Progenitor cell of endocrine pancreas (in vitro differentiated cells): Measurements from ENCODE around the gene SLC35G3. TPM values are rescaled to one million over a fixed set of nuclear protein-coding genes. Genes with fewer than 3 reads are reported as not detected.
"Not testable (repeated sequence)": the region's sequence is repeated elsewhere in the genome, so short reads cannot be mapped to it uniquely, and the experiment has no call there.

Experiments used
- DNase-seq: peaks from one replicate; pipeline ENCODE4 v3.0.0; 2021; ENCODE audit warnings: low spot score; ENCODE audit not compliant: unreplicated experiment
- H3K27ac Mint-ChIP-seq: 2 replicates; pipeline ENCODE4 v1.8.0; 2021; ENCODE audit warnings: mild to moderate bottlenecking, moderate library complexity, mixed read lengths
- H3K27me3 Mint-ChIP-seq: 2 replicates; pipeline ENCODE4 v1.8.0; 2021; ENCODE audit warnings: mixed read lengths
- H3K36me3 Mint-ChIP-seq: 2 replicates; pipeline ENCODE4 v1.8.0; 2022; ENCODE audit warnings: mixed read lengths; ENCODE audit not compliant: insufficient read depth
- H3K4me1 Mint-ChIP-seq: 2 replicates; pipeline ENCODE4 v1.8.0; 2021; ENCODE audit warnings: low read depth, mixed read lengths
- H3K4me3 Mint-ChIP-seq: 2 replicates; pipeline ENCODE4 v1.8.0; 2021; ENCODE audit warnings: low read depth, mild to moderate bottlenecking, moderate library complexity, mixed read lengths
- H3K9me3 Mint-ChIP-seq: 2 replicates; pipeline ENCODE4 v1.8.0; 2021; ENCODE audit warnings: low read depth, mixed read lengths
- total RNA-seq: library from RNA; stranded (reverse); gene quantifications from 2 replicates; pipeline ENCODE4 v1.2.1, GENCODE V29; 2021
- TF ChIP-seq, protein P1 (sequence below): fragments of 200-600 bp; sonication (generic); IDR thresholded peaks from one replicate; pipeline ENCODE4 v1.5.0; 2021; ENCODE audit warnings: antibody characterized with exemption, mild to moderate bottlenecking; ENCODE audit not compliant: unreplicated experiment

SLC35G3 gene
- total RNA-seq, 1 donor from 2014 or later: not detected

DNA sequence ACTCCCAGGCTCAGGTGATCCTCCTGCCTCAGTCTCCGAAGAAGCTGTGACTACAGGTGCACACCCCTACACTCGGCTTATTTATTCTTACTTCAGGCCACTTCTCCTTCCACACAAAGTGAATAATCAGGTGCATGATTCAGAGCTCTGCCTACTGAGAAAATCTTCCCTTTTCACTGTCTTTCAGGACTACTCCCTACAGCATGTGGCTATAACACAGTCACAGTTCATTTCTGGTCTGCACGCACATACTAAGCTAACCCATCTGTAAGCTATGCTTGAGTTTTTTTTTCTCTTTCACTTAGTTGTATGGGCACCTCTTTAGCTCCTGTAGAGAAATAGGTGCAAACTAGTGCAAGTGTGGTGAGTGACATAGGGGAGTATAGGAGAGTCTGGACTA, 41.1 kb upstream of the SLC35G3 start:
- Mint-ChIP-seq H3K27me3 (peaks cover 12% of the 10 kb centered on the region), H3K4me1 (peaks cover 3% of the 10 kb centered on the region), H3K36me3 (peaks cover 2% of the 10 kb centered on the region), H3K4me3 (no peak overlapping the region), H3K9me3 (no peaks in the 10 kb centered on the region), H3K27ac (no peak overlapping the region)
- DNase-seq: no peak
- TF ChIP-seq, protein P1, sequence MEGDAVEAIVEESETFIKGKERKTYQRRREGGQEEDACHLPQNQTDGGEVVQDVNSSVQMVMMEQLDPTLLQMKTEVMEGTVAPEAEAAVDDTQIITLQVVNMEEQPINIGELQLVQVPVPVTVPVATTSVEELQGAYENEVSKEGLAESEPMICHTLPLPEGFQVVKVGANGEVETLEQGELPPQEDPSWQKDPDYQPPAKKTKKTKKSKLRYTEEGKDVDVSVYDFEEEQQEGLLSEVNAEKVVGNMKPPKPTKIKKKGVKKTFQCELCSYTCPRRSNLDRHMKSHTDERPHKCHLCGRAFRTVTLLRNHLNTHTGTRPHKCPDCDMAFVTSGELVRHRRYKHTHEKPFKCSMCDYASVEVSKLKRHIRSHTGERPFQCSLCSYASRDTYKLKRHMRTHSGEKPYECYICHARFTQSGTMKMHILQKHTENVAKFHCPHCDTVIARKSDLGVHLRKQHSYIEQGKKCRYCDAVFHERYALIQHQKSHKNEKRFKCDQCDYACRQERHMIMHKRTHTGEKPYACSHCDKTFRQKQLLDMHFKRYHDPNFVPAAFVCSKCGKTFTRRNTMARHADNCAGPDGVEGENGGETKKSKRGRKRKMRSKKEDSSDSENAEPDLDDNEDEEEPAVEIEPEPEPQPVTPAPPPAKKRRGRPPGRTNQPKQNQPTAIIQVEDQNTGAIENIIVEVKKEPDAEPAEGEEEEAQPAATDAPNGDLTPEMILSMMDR: no peak

GRCh38 chr17:35234315-35234714, 40.1 kb upstream of the SLC35G3 start:
- not testable (repeated sequence) for H3K36me3 Mint-ChIP-seq, DNase-seq, H3K4me3 Mint-ChIP-seq, H3K9me3 Mint-ChIP-seq, H3K27ac Mint-ChIP-seq, H3K4me1 Mint-ChIP-seq
- peaks cover 15% of the 10 kb centered on the region for H3K27me3 Mint-ChIP-seq

- Mint-ChIP-seq H3K27ac (no peak overlapping the region), H3K4me1 (no peaks in the 10 kb centered on the region), H3K27me3 (peaks cover 11% of the 10 kb centered on the region), H3K4me3 (no peak overlapping the region), H3K36me3 (no peaks in the 10 kb centered on the region), H3K9me3 (no peaks in the 10 kb centered on the region)
- TF ChIP-seq, protein P1: no peak
- DNase-seq: no peak
Observed at GRCh38 chr17:35229638-35230037, 35.4 kb upstream of the SLC35G3 start.

DNA sequence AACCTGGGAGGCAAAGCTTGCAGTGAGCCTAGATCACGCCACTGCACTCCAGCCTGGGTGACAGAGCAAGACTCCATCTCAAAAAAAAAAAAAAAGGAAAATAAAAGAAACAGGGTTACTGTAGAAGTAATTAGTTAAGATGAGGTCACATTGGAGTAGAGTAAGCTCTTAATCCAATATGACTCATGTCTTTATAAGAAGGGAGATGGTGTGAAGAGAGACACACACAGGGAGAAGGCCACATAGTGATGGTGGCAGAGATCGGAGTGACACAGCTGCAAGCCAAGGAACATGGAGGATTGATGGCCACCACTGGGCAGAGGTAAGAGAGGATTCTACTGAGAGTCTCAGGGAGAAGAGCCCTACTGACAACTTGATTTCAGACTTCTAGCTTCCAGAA, 33.4 kb upstream of the SLC35G3 start:
- H3K4me1 Mint-ChIP-seq: no peaks in the 10 kb centered on the region
- no peak overlapping the region for H3K4me3 Mint-ChIP-seq
- no peak overlapping the region for H3K27ac Mint-ChIP-seq
- DNase-seq: no peak
- H3K36me3 Mint-ChIP-seq: no peaks in the 10 kb centered on the region
- H3K27me3 Mint-ChIP-seq: peaks cover 14% of the 10 kb centered on the region
- TF ChIP-seq, protein P1: no peak
- H3K9me3 Mint-ChIP-seq: no peaks in the 10 kb centered on the region

DNA sequence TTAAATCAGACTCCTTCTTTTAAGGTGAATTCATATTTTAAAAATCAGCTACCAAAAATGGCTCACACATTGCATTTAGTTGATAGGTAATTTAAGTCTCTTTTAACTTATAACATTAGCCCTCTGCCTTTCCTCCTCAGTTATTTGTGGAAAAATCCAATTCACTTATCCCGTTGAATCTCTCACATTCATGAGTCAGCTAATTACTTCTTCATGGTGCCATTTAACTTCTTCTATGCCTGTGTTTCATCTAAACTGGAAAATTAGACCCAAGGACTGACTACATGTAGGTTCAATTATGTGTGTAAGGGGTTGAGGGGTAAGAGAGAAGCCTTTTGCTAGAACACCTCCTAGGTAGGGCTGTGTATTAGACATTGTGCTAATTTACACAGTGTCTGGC, 30.2 kb upstream of the SLC35G3 start:
- TF ChIP-seq, protein P1: no peak
- no peaks in the 10 kb centered on the region for H3K4me1 Mint-ChIP-seq

GRCh38 chr17:35222452-35222851, 28.3 kb upstream of the SLC35G3 start:
- no peak for DNase-seq
- Mint-ChIP-seq H3K27me3 (peaks cover 8% of the 10 kb centered on the region), H3K27ac (no peak overlapping the region), H3K9me3 (no peaks in the 10 kb centered on the region), H3K4me3 (no peak overlapping the region), H3K4me1 (no peaks in the 10 kb centered on the region), H3K36me3 (no peaks in the 10 kb centered on the region)
- TF ChIP-seq, protein P1: no peak

More for the DNA sequence above, 30.2 kb upstream of the SLC35G3 start:
- Mint-ChIP-seq H3K27ac (no peak overlapping the region), H3K9me3 (no peaks in the 10 kb centered on the region), H3K4me3 (no peak overlapping the region), H3K36me3 (no peaks in the 10 kb centered on the region), H3K27me3 (peaks cover 8% of the 10 kb centered on the region)
- DNase-seq: no peak
